Measurements from ENCODE around the gene IKBKE.

- TF ChIP-seq CTCF (IDR thresholded peaks at IDR 0.05) (no peak), POLR2A (IDR thresholded peaks at IDR 0.05; ENCODE audit: low read depth) (no peak), POLR2AphosphoS5 (IDR thresholded peaks at IDR 0.05) (no peak), EP300 (IDR thresholded peaks at IDR 0.05) (no peak)
Measured at GRCh38 chr1:206540044-206540780, 69.9 kb downstream of the IKBKE start.

Measured in esophagus muscularis mucosa (tissue), 4 donors.